Measurements from ENCODE around the gene MYD88.
A peak's percentile ranks its signal among the peaks of the same experiment; 100 is the strongest.
"Not testable (repeated sequence)": the region's sequence is repeated elsewhere in the genome, so short reads cannot be mapped to it uniquely, and the experiment has no call there.

MYD88 gene

GRCh38 chr3:38127611-38128302, 10.7 kb upstream of the MYD88 start:
- DNase-seq, result no peak

- DNase-seq, result no peak
These were observed 10.2 kb upstream of the MYD88 start for GRCh38 chr3:38128303-38128655.

- no peak for DNase-seq
These were observed 9.4 kb upstream of the MYD88 start for GRCh38 chr3:38129058-38129457.

- DNase-seq, result no peak
These were observed 7.8 kb upstream of the MYD88 start for GRCh38 chr3:38130631-38131065.

- peak in 1 of 2 donors; percentile 25 for DNase-seq
These were observed 6.7 kb upstream of the MYD88 start for GRCh38 chr3:38131621-38132369.

GRCh38 chr3:38133209-38133556, 5.3 kb upstream of the MYD88 start:
- no peak for DNase-seq

- no peak for DNase-seq
These were observed 4.7 kb upstream of the MYD88 start for GRCh38 chr3:38133557-38134405.

GRCh38 chr3:38134517-38135143, 3.8 kb upstream of the MYD88 start:
- DNase-seq, result not testable (repeated sequence)

GRCh38 chr3:38135621-38136277, 2.7 kb upstream of the MYD88 start:
- DNase-seq, result peak in 1 of 2 donors; percentile 15

- no peak for DNase-seq
These were observed 2.1 kb upstream of the MYD88 start for GRCh38 chr3:38136393-38136776.

- DNase-seq, result peak; percentile 84 to 99
These were observed 1.5 kb upstream of the MYD88 start, which contains the start of gene ACAA1 for GRCh38 chr3:38136777-38137614. ACAA1 (minus strand) TSS chr3:38137127; CDS start chr3:38137035, 92 bp downstream.

- no peak for DNase-seq
These were observed 679 bp upstream of the MYD88 start for GRCh38 chr3:38137615-38138348.

- DNase-seq, result no peak
These were observed 730 bp downstream of the MYD88 start for GRCh38 chr3:38139191-38139590.

GRCh38 chr3:38139652-38140051, 1.2 kb downstream of the MYD88 start:
- DNase-seq, result no peak

- no peak for DNase-seq
These were observed 2.1 kb downstream of the MYD88 start for GRCh38 chr3:38140326-38141172.

- DNase-seq, result no peak
These were observed 2.9 kb downstream of the MYD88 start for GRCh38 chr3:38141173-38141951.

GRCh38 chr3:38141952-38142273, 3.5 kb downstream of the MYD88 start:
- DNase-seq, result no peak

GRCh38 chr3:38142959-38143358, 4.5 kb downstream of the MYD88 start:
- DNase-seq, result no peak

GRCh38 chr3:38143511-38143910, 5.0 kb downstream of the MYD88 start:
- no peak for DNase-seq

Measured in bone marrow (tissue), 2 donors.